PC-3 (cell line): Measurements from ENCODE around the gene ANOS1. TPM values are rescaled to one million over a fixed set of nuclear protein-coding genes. Genes with fewer than 3 reads are reported as not detected.
"Not testable (repeated sequence)": the region's sequence is repeated elsewhere in the genome, so short reads cannot be mapped to it uniquely, and the experiment has no call there.

ENCODE experiments used
- ATAC-seq: fragments of 200-7000 bp; cut with Tn5 transposase; 2 replicates; pipeline ENCODE4 v1.9.1; 2020; ENCODE audit warnings: mild to moderate bottlenecking, moderate library complexity
- BruUV-seq: library from RNA; stranded (reverse); fragments of 400-500 nt; replicated peaks from 2 replicates; lab custom pipeline; 2021; lab: Mats Ljungman, UMichigan
- CTCF ChIA-PET: fragments of 300-600 bp; sonication (Branson Sonifier 250); formaldehyde crosslinking; loops from one replicate; lab custom pipeline; 2022; ENCODE audit warnings: antibody characterized with exemption; lab: Charles Lee
- POLR2A ChIA-PET: fragments of 300-600 bp; sonication (Branson Sonifier 250); formaldehyde crosslinking; loops from one replicate; lab custom pipeline; 2022; ENCODE audit warnings: antibody characterized with exemption; ENCODE audit not compliant: unreplicated experiment; lab: Charles Lee
- DNase-seq: peaks from one replicate; pipeline ENCODE4 v3.0.0-alpha.2; 2015
- H2AFZ ChIP-seq: fragments of 300-600 bp; sonication (generic); 2 replicates; pipeline ENCODE4 v1.6.0; 2016; ENCODE audit warnings: antibody characterized with exemption, low read length
- H3F3A ChIP-seq: fragments of 300-600 bp; sonication (generic); one replicate; pipeline ENCODE4 v1.6.0; 2017; ENCODE audit warnings: antibody characterized with exemption, low read length, control low read depth, mild to moderate bottlenecking; ENCODE audit not compliant: unreplicated experiment
- H3K27ac ChIP-seq: fragments of 300-600 bp; sonication (generic); 2 replicates; pipeline ENCODE4 v1.5.1; 2016; ENCODE audit warnings: mild to moderate bottlenecking, low read length
- H3K27me3 ChIP-seq: fragments of 300-600 bp; sonication (generic); 2 replicates; pipeline ENCODE4 v1.6.1; 2016; ENCODE audit warnings: low read length, mixed read lengths
- H3K36me3 ChIP-seq: fragments of 300-600 bp; sonication (generic); 2 replicates; pipeline ENCODE4 v1.6.1; 2016; ENCODE audit warnings: low read depth, mixed run types, low read length, mixed read lengths
- H3K4me1 ChIP-seq: fragments of 300-600 bp; sonication (generic); 2 replicates; pipeline ENCODE4 v1.5.1; 2016; ENCODE audit warnings: low read length; ENCODE audit not compliant: insufficient read depth
- H3K4me2 ChIP-seq: fragments of 300-600 bp; sonication (generic); 2 replicates; pipeline ENCODE4 v1.6.0; 2016; ENCODE audit warnings: low read length
- H3K4me3 ChIP-seq: fragments of 300-600 bp; sonication (generic); 2 replicates; pipeline ENCODE4 v1.5.1; 2016; ENCODE audit warnings: mild to moderate bottlenecking, low read length, mixed read lengths
- H3K79me2 ChIP-seq: fragments of 300-600 bp; sonication (generic); 2 replicates; pipeline ENCODE4 v1.6.1; 2017; ENCODE audit warnings: low read length, mixed read lengths
- H3K9ac ChIP-seq: fragments of 300-600 bp; sonication (generic); 2 replicates; pipeline ENCODE4 v1.6.0; 2016; ENCODE audit warnings: mild to moderate bottlenecking, low read length
- H3K9me2 ChIP-seq: fragments of 300-600 bp; sonication (generic); replicated peaks from 2 replicates; pipeline ENCODE4 v1.6.1; 2016; ENCODE audit warnings: mixed run types, low read length, mixed read lengths
- H3K9me3 ChIP-seq: fragments of 300-600 bp; sonication (generic); 2 replicates; pipeline ENCODE4 v1.6.1; 2016; ENCODE audit warnings: low read length, mixed read lengths
- H4K20me1 ChIP-seq: fragments of 300-600 bp; sonication (generic); 2 replicates; pipeline ENCODE4 v1.6.1; 2016; ENCODE audit warnings: low read length, mixed read lengths
- EZH2 ChIP-seq: fragments of 300-600 bp; sonication (generic); IDR thresholded peaks from one replicate; pipeline ENCODE4 v1.6.1; 2017; ENCODE audit warnings: antibody characterized with exemption, mild to moderate bottlenecking, low read length; ENCODE audit not compliant: unreplicated experiment
- EZH2phosphoT487 ChIP-seq: fragments of 300-600 bp; sonication (generic); IDR thresholded peaks from 2 replicates; pipeline ENCODE4 v1.6.1; 2018; ENCODE audit warnings: mild to moderate bottlenecking, antibody characterized with exemption, low read length, borderline replicate concordance
- intact Hi-C: fragments of 100-400 bp; cut with micrococcal nuclease; formaldehyde crosslinking; loops from 2 replicates; pipeline ENCODE4 v1.9.0; 2023
- total RNA-seq: library from RNA; depleted of rRNA; stranded (reverse); fragments of >200 nt; gene quantifications from 2 replicates; pipeline ENCODE4 v1.2.3, GENCODE V29; 2014
- TF ChIP-seq, protein P1 (sequence below): fragments of 300-600 bp; sonication (generic); conservative IDR thresholded peaks from 2 replicates; pipeline ENCODE4 v1.5.1; 2017; ENCODE audit warnings: antibody characterized with exemption, low read depth, mild to moderate bottlenecking, low read length

The ANOS1 gene
- total RNA-seq, 1 experiment from 2014 or later: 3.5 TPM

DNA sequence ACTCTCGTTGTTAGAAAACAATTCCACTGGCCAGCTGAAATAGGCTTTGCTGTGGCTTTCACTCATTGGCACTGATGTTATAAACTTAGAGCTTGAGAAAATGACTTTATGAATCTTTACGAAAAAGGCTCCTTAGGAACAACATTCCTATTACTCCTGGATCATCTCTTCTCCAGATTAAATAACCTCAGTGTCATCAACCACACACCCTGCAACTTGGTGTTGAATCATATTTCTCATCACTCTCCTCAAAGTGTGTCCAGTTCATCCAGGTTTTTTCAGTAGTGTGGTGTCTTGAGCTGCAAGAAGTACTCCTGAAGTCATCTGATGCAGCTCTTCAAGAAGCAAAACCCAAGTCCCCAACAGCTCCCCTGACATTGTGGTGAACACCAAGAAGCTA, 28.1 kb upstream of the ANOS1 start:
- TF ChIP-seq EZH2: no peak
- TF ChIP-seq EZH2phosphoT487: no peak
- TF ChIP-seq, protein P1, sequence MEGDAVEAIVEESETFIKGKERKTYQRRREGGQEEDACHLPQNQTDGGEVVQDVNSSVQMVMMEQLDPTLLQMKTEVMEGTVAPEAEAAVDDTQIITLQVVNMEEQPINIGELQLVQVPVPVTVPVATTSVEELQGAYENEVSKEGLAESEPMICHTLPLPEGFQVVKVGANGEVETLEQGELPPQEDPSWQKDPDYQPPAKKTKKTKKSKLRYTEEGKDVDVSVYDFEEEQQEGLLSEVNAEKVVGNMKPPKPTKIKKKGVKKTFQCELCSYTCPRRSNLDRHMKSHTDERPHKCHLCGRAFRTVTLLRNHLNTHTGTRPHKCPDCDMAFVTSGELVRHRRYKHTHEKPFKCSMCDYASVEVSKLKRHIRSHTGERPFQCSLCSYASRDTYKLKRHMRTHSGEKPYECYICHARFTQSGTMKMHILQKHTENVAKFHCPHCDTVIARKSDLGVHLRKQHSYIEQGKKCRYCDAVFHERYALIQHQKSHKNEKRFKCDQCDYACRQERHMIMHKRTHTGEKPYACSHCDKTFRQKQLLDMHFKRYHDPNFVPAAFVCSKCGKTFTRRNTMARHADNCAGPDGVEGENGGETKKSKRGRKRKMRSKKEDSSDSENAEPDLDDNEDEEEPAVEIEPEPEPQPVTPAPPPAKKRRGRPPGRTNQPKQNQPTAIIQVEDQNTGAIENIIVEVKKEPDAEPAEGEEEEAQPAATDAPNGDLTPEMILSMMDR: no peak
- no TSS peak for BruUV-seq
- peak; percentile 28 for DNase-seq

DNA sequence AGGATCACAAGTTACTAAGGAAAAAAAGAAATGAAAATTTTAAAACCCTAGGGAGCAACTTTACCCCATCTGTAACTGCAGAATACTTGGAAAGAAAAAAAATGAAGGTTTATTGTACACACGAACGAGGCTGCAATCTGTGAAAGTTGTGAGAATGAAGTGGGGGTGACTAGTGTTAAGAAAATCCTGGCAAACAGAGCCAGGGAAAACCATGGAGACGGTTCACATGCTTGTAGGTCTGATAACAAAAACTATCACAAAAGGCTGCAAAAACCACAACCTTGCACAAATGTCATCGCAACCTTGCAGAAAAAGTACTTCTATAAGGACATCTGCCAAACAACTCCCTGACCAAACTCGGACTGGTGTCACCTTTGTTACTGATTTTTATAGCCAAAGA, 26.8 kb upstream of the ANOS1 start:
- CTCF ChIA-PET, BruUV-seq, H3K27me3 ChIP-seq, H3K9me2 ChIP-seq, H3K79me2 ChIP-seq, H3F3A ChIP-seq, DNase-seq, H4K20me1 ChIP-seq, POLR2A ChIA-PET, intact Hi-C loops, H3K9me3 ChIP-seq, H3K36me3 ChIP-seq, ATAC-seq: not testable (repeated sequence)
- Histone ChIP-seq H3K9ac (peak overlapping the region; percentile 61), H3K4me1 (peaks cover 37% of the 10 kb centered on the region), H3K27ac (peak overlapping the region; percentile 94), H2AFZ (0 out of 2 replicates have a peak overlapping the region, but pooled peaks have one; percentile 21), H3K4me3 (peak overlapping the region; percentile 41; the same call in 1 of the 2 replicates), H3K4me2 (peak overlapping the region; percentile 65)

More for the DNA sequence above, 28.1 kb upstream of the ANOS1 start:
- Histone ChIP-seq H3K9me3 (no peaks in the 10 kb centered on the region), H3K4me2 (no peak overlapping the region), H4K20me1 (no peaks in the 10 kb centered on the region), H3K4me3 (no peak overlapping the region), H3K79me2 (no peaks in the 10 kb centered on the region), H3F3A (peaks cover 5% of the 10 kb centered on the region), H3K9ac (no peak overlapping the region), H3K9me2 (no peaks in the 10 kb centered on the region), H2AFZ (peak overlapping the region; percentile 42; the same call in 1 of the 2 replicates), H3K4me1 (peaks cover 37% of the 10 kb centered on the region), H3K27me3 (no peaks in the 10 kb centered on the region), H3K36me3 (no peaks in the 10 kb centered on the region), H3K27ac (peak overlapping the region; percentile 94; the same call in 1 of the 2 replicates)
- CTCF ChIA-PET: no interaction called here
- ATAC-seq: no peak
- intact Hi-C loops: no loop called here
- POLR2A ChIA-PET: no interaction called here

DNA sequence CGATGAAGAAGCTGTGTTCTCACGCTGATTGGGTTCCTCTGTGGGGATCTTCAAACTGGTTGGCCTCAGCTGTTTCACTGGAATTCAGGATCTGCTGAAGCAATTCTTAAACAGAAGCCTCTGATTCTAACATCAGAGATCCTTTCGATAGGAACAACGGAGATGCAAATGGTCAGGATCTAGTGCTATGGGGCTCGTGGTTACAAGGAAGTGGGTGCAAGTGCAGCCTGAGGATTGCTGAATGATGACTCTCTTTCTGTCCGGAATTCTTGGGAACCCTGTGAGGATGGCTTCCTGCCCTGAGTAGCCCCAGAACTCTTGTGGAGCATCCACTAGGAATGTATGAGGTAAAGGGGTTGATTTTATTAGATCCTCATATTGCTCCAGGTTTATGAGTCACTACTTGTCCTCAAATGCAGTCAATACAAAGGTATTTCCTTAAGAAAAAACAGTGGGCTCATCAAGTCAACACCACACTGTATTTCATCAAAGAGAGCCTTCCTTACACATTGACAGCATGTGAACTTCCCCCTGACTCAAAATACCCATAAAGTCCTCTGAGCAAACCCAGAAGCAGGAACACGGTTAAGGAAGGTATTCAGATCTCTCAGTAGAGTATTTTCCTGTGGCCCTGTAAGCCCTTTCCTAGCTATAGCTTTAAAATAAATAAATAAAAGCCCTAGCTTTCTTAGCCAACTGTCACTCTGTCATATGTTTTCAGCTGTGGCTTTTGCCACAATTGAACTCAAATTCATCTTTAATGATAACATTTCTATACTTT, 25.9 kb upstream of the ANOS1 start:
- Histone ChIP-seq H3K4me2 (peak overlapping the region; percentile 65), H3K27ac (peak overlapping the region; percentile 94), H3K4me1 (peaks cover 37% of the 10 kb centered on the region), H3K9ac (peak overlapping the region; percentile 61), H2AFZ (0 out of 2 replicates have a peak overlapping the region, but pooled peaks have one; percentile 21), H3K4me3 (peak overlapping the region; percentile 41; the same call in 1 of the 2 replicates)
- intact Hi-C loops, H4K20me1 ChIP-seq, H3F3A ChIP-seq, H3K9me2 ChIP-seq, BruUV-seq, POLR2A ChIA-PET, H3K36me3 ChIP-seq, H3K79me2 ChIP-seq, CTCF ChIA-PET, H3K9me3 ChIP-seq, H3K27me3 ChIP-seq: not testable (repeated sequence)
- DNase-seq (peak; percentile 77), ATAC-seq (peak; percentile 91)
